CD14-positive monocyte (primary cell): ENCODE results near the gene PFKL. TPM values are rescaled to one million over a fixed set of nuclear protein-coding genes. Genes with fewer than 3 reads are reported as not detected.

Experiments
- DNase-seq, 3 donors: peaks; one replicate each; pipeline ENCODE4 v3.0.0-alpha.2; 2011 to 2022
- H2AFZ ChIP-seq: 2 replicates; pipeline ENCODE4 v1.6.0; 2012; ENCODE audit warnings: mild to moderate bottlenecking, low read depth, low read length, inconsistent platforms; ENCODE audit not compliant: insufficient read depth, poor library complexity, severe bottlenecking
- H3K27ac ChIP-seq, 2 donors: 1 replicate in 1 of 2; 2 replicates in 1 of 2; pipeline ENCODE4 v1.5.1; 2012 to 2013; ENCODE audit warnings: low read length in 2 of 2, control low read depth in 1 of 2, inconsistent platforms in 1 of 2, low read depth in 1 of 2, mild to moderate bottlenecking in 1 of 2
- H3K27me3 ChIP-seq, 2 donors: one replicate each; pipeline versions ENCODE4 v1.6.0 to v1.6.1; 2011 to 2013; ENCODE audit warnings: low read length in 2 of 2; ENCODE audit not compliant: control insufficient read depth in 2 of 2, insufficient read depth in 2 of 2
- H3K36me3 ChIP-seq, 2 donors: replicated peaks in 1 of 2; 1 replicate in 1 of 2; 2 replicates in 1 of 2; pipeline versions ENCODE4 v1.5.1 to v1.6.1; 2012 to 2013; ENCODE audit warnings: low read length in 2 of 2, control low read depth in 1 of 2, inconsistent platforms in 1 of 2, mild to moderate bottlenecking in 1 of 2; ENCODE audit not compliant: insufficient read depth in 2 of 2, control insufficient read depth in 1 of 2
- H3K4me1 ChIP-seq, 2 donors: 1 replicate in 1 of 2; 2 replicates in 1 of 2; pipeline versions ENCODE4 v1.5.1 to v1.6.1; 2012 to 2013; ENCODE audit warnings: low read length in 2 of 2, control low read depth in 1 of 2, inconsistent platforms in 1 of 2, mild to moderate bottlenecking in 1 of 2, moderate library complexity in 1 of 2; ENCODE audit not compliant: insufficient read depth in 2 of 2, control insufficient read depth in 1 of 2
- H3K4me2 ChIP-seq: replicated peaks from 2 replicates; pipeline ENCODE3; 2012; ENCODE audit warnings: low read length, moderate library complexity, mild to moderate bottlenecking; ENCODE audit not compliant: poor library complexity, severe bottlenecking; ENCODE audit errors: extremely low read depth
- H3K4me3 ChIP-seq, 3 experiments: fragments of 200-600 bp in 1 of 3; sonication (generic) in 1 of 3; replicated peaks in 1 of 3; 1 replicate in 2 of 3; 2 replicates in 1 of 3; pipeline ENCODE4 v1.5.1; 2011 to 2013; ENCODE audit warnings: low read length in 3 of 3, mild to moderate bottlenecking in 3 of 3, control low read depth in 2 of 3, low read depth in 2 of 3, inconsistent platforms in 1 of 3, moderate library complexity in 1 of 3
- H3K79me2 ChIP-seq: 2 replicates; pipeline ENCODE4 v1.6.0; 2012; ENCODE audit warnings: mild to moderate bottlenecking, control low read depth, inconsistent platforms, low read length, moderate library complexity; ENCODE audit not compliant: insufficient read depth
- H3K9ac ChIP-seq: 2 replicates; pipeline ENCODE4 v1.6.0; 2017; ENCODE audit warnings: low read length, mild to moderate bottlenecking; ENCODE audit not compliant: insufficient read depth, poor library complexity, severe bottlenecking
- H3K9me3 ChIP-seq, 2 donors: replicated peaks in 1 of 2; 1 replicate in 1 of 2; 2 replicates in 1 of 2; pipeline versions ENCODE4 v1.5.1 to v1.6.1; 2012 to 2013; ENCODE audit warnings: low read length in 2 of 2, control low read depth in 1 of 2; ENCODE audit not compliant: control insufficient read depth in 1 of 2, insufficient read depth in 1 of 2
- H4K20me1 ChIP-seq: 2 replicates; pipeline ENCODE4 v1.6.0; 2012; ENCODE audit warnings: mild to moderate bottlenecking, low read length, control low read depth, moderate library complexity; ENCODE audit not compliant: insufficient read depth
- H3K27ac Mint-ChIP-seq, 7 donors: one replicate each; pipeline ENCODE4 v1.8.0; 2020; ENCODE audit warnings: mild to moderate bottlenecking in 7 of 7, mixed read lengths in 7 of 7, moderate library complexity in 6 of 7, inconsistent platforms in 2 of 7
- H3K27me3 Mint-ChIP-seq, 3 donors: one replicate each; pipeline ENCODE4 v1.8.0; 2021 to 2022; ENCODE audit warnings: low read depth in 3 of 3, mild to moderate bottlenecking in 3 of 3, mixed read lengths in 3 of 3, moderate library complexity in 3 of 3, inconsistent platforms in 1 of 3
- H3K36me3 Mint-ChIP-seq, 2 donors: one replicate each; pipeline ENCODE4 v1.8.0; 2020; ENCODE audit warnings: mixed read lengths in 2 of 2, inconsistent platforms in 1 of 2, mild to moderate bottlenecking in 1 of 2
- H3K4me1 Mint-ChIP-seq: one replicate; pipeline ENCODE4 v1.8.0; 2020; ENCODE audit warnings: mild to moderate bottlenecking, mixed read lengths
- H3K4me3 Mint-ChIP-seq, 2 donors: one replicate each; pipeline ENCODE4 v1.8.0; 2020; ENCODE audit warnings: mild to moderate bottlenecking in 2 of 2, mixed read lengths in 2 of 2, moderate library complexity in 1 of 2
- H3K9me3 Mint-ChIP-seq, 7 donors: one replicate each; pipeline ENCODE4 v1.8.0; 2020 to 2022; ENCODE audit warnings: mixed read lengths in 7 of 7, mild to moderate bottlenecking in 6 of 7, moderate library complexity in 6 of 7, inconsistent platforms in 2 of 7
- WGBS: methylation state at CpG from one replicate; pipeline ENCODE4 v1.1.5; 2013; ENCODE audit warnings: missing lambda C conversion rate; ENCODE audit not compliant: insufficient coverage; 5-methylcytosine and 5-hydroxymethylcytosine counted together
- intact Hi-C, 2 donors: fragments of 100-400 bp; cut with micrococcal nuclease; formaldehyde crosslinking; loops; one replicate each; pipeline versions ENCODE4 v1.15.0 to v1.15.1; 2023
- polyA plus RNA-seq, 3 donors: library from polyadenylated mRNA; depleted of rRNA in 1 of 3; unstranded in 2 of 3; stranded (reverse) in 1 of 3; fragments of 300-500 nt in 2 of 3; fragments of >200 nt in 1 of 3; fragmentation: Illumina TruSeq in 2 of 3; gene quantifications; 1 replicate in 2 of 3; 2 replicates in 1 of 3; pipeline ENCODE4 v1.2.3, GENCODE V29; 2012 to 2021
- TF ChIP-seq, protein P1 (sequence below): fragments of 200-600 bp; IDR thresholded peaks from one replicate; pipeline ENCODE4 v1.8.0; 2022; ENCODE audit warnings: antibody characterized with exemption, mild to moderate bottlenecking

PFKL gene
- polyA plus RNA-seq, 3 donors: 105 to 133 (median 113) TPM

DNA sequence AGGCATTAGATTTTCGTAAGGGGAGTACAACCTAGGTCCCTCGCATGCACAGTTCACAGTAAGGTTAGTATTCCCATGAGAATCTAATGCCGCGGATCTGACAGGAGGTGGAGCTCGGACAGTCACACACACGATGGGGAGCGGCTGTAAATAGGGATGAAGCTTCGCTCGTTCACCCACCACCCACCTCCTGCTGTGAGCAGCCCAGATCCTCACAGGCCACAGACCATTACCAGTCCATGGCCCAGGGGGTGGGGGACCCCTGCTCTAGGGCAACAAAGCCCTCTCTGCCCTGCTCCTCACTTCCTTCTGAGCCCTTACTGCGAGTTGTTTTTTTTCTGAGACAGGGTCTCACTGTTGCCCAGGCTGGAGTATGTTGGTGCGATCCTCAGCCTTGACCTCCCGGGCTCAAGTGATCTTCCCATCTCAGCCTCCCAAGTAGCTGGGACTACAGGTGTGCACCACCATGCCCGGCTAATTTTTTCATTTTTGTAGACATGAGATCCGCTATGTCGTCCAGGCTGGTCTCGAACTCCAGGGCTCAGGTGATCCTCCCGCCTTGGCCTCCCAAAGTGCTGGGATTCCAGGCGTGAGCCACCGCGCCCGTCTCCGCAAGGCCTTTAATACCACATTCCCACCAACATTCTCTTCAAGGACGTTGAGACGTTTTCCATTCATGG, 74.9 kb downstream of the PFKL start:
- Histone ChIP-seq H3K27ac (peak overlapping the region; percentile 39 to 62), H3K9ac (no peak overlapping the region), H3K79me2 (peaks cover 7% of the 10 kb centered on the region), H3K4me2 (peak overlapping the region; percentile 59), H3K4me1 (peaks cover 33 to 40% of the 10 kb centered on the region in 2 donors), H3K4me3 (peak overlapping the region in 1 of 3 experiments; percentile 55), H2AFZ (no peak overlapping the region), H4K20me1 (peaks cover 44% of the 10 kb centered on the region), H3K9me3 (no peaks in the 10 kb centered on the region), H3K27me3 (no peaks in the 10 kb centered on the region), H3K36me3 (peaks cover 66 to 72% of the 10 kb centered on the region in 2 donors)
- peaks cover 0 to 7% (median 2%) of the 10 kb centered on the region in 7 donors for H3K9me3 Mint-ChIP-seq
- DNase-seq: no peak
- peak overlapping the region; percentile 58 to 86 for H3K4me3 Mint-ChIP-seq
- WGBS: 47% methylated on average over 14 of the region's 24 CpGs
- peaks cover 2 to 14% (median 2%) of the 10 kb centered on the region in 3 donors for H3K27me3 Mint-ChIP-seq
- H3K36me3 Mint-ChIP-seq: peaks cover 78 to 94% of the 10 kb centered on the region in 2 donors
- intact Hi-C loops: no loop called here
- H3K27ac Mint-ChIP-seq: peak overlapping the region; percentile 84 to 91 (median 85)
- TF ChIP-seq, protein P1, sequence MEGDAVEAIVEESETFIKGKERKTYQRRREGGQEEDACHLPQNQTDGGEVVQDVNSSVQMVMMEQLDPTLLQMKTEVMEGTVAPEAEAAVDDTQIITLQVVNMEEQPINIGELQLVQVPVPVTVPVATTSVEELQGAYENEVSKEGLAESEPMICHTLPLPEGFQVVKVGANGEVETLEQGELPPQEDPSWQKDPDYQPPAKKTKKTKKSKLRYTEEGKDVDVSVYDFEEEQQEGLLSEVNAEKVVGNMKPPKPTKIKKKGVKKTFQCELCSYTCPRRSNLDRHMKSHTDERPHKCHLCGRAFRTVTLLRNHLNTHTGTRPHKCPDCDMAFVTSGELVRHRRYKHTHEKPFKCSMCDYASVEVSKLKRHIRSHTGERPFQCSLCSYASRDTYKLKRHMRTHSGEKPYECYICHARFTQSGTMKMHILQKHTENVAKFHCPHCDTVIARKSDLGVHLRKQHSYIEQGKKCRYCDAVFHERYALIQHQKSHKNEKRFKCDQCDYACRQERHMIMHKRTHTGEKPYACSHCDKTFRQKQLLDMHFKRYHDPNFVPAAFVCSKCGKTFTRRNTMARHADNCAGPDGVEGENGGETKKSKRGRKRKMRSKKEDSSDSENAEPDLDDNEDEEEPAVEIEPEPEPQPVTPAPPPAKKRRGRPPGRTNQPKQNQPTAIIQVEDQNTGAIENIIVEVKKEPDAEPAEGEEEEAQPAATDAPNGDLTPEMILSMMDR: no peak
- peaks cover 45% of the 10 kb centered on the region for H3K4me1 Mint-ChIP-seq

DNA sequence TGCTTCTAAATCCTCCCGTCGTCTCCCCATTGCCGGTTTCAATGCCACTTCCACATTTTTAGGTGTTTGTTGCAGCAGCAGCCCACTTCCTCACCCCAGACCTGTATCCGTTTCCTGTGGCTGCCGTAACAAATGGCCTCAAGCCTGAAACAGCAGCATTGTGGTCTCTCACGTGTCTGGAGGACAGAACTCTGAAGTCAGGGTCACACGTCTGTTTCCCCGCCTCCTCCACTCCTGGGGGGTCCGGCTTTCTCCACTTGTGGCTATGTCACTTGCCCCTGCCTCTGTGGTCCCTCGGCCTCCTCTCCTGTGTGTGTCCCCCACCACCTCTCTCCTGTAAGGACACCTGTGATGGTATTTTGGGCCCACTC, 75.4 kb downstream of the PFKL start:
- TF ChIP-seq, protein P1: no peak
- Histone ChIP-seq H3K4me2 (peak overlapping the region; percentile 59), H3K4me3 (peak overlapping the region in 1 of 3 experiments; percentile 55)

More for the DNA sequence above, 75.4 kb downstream of the PFKL start:
- peaks cover 2 to 14% (median 2%) of the 10 kb centered on the region in 3 donors for H3K27me3 Mint-ChIP-seq
- H4K20me1 ChIP-seq: peaks cover 43% of the 10 kb centered on the region
- peaks cover 81 to 94% of the 10 kb centered on the region in 2 donors for H3K36me3 Mint-ChIP-seq
- H3K4me3 Mint-ChIP-seq: peak overlapping the region; percentile 58 to 86
- peak overlapping the region; percentile 39 to 62 for H3K27ac ChIP-seq
- no peaks in the 10 kb centered on the region for H3K9me3 ChIP-seq
- WGBS: 0% methylated on average over 10 of the region's 10 CpGs
- peaks cover 0 to 10% (median 2%) of the 10 kb centered on the region in 7 donors for H3K9me3 Mint-ChIP-seq
- peak overlapping the region; percentile 84 to 91 (median 85) for H3K27ac Mint-ChIP-seq
- intact Hi-C loops: no loop called here
- peaks cover 45% of the 10 kb centered on the region for H3K4me1 Mint-ChIP-seq
- H3K9ac ChIP-seq: no peak overlapping the region
- DNase-seq: peak; percentile 75 to 77 (median 77)
- peaks cover 33 to 40% of the 10 kb centered on the region in 2 donors for H3K4me1 ChIP-seq
- H3K36me3 ChIP-seq: peaks cover 70 to 75% of the 10 kb centered on the region in 2 donors
- H3K27me3 ChIP-seq: no peaks in the 10 kb centered on the region
- peak overlapping the region; percentile 22 for H2AFZ ChIP-seq
- peaks cover 7% of the 10 kb centered on the region for H3K79me2 ChIP-seq
